ENCODE results near the gene SF1.

Gene SF1

GRCh38 chr11:64800303-64801157, 22.2 kb upstream of the SF1 start:
- DNase-seq, result no peak

DNA sequence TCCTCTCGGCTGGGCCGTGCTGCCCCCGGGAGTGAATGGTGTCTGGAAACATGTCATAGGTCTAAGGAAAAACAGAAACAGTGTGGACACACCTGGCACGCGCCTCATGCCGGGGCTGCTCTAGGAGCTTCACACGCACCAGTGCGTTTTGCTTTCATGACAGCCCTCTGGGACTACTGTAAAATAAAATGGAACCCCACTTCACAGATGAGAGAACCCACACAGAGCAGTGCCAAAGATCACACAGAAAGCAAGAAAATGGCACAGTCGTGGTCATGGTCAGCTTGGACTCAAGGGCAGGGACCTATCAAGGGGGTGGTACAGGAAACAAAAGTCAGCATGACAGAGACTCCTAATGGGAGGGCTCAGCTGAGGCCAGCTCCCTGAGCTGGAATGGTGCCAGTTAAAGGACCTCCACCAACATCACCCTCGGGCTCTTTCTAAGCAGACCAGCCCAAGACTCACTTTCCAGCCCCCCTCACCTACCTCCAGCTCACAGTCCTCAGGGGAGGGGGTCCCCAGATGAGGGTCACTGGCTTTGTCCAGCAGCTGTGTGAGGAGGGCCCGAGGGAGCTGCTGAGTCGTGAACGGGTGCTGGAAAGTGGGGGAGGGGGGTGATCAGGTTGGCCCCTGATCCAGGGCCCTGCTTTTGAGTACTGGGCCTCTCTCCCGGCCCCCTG, 21.4 kb upstream of the SF1 start:
- DNase-seq, result no peak

- no peak for DNase-seq
These were observed 20.9 kb upstream of the SF1 start for GRCh38 chr11:64799256-64799622.

- DNase-seq, result no peak
These were observed 18.6 kb upstream of the SF1 start for GRCh38 chr11:64796757-64797541.

- DNase-seq, result no peak
These were observed 17.9 kb upstream of the SF1 start for GRCh38 chr11:64796047-64796756.

- no peak for DNase-seq
These were observed 16.2 kb upstream of the SF1 start for GRCh38 chr11:64794526-64794925.

DNA sequence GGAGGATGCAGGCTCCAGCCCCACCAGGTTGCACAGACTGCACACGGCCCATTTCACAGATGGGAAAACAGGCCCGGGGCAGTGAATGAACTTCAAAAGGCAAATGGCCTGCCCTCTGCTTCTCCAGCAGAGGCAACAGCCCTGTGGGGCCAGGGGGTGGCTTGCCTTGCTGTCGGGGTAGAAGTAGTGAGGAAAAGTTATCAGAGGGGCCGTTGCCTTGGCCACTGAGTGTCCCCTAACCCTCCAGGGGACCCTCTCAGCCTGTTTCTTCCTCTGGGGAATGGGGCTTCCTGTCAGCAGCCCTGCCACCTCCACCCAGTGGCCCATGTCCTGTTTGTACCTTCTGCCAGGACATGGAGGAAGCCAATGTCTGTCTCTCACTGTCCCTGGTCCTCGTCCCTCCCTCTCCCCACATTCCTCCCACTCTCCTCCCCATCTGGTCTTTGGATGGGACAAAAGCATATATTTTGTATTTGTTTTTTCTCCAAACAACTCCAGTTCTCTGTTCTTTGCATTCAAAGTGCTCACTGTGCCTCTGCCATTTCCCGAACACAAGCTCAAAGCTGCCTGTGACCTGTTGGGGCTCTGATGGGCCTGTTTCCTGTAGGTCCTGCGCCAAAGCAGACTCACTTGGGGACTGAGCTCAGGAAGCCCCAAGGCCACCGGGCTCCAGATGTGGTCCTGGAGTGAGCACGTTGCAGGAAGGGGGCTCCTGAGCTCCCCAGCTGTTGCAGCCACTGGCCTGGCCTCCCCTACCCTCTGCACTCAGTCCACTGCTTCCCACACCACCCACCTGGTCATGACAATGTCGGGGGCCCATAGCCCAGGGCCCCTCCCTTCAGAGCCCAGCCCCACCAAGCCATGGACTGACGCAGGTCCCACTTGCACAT, 15.2 kb upstream of the SF1 start:
- DNase-seq, result no peak

- no peak for DNase-seq
These were observed 14.1 kb upstream of the SF1 start for GRCh38 chr11:64792482-64792881.

DNA sequence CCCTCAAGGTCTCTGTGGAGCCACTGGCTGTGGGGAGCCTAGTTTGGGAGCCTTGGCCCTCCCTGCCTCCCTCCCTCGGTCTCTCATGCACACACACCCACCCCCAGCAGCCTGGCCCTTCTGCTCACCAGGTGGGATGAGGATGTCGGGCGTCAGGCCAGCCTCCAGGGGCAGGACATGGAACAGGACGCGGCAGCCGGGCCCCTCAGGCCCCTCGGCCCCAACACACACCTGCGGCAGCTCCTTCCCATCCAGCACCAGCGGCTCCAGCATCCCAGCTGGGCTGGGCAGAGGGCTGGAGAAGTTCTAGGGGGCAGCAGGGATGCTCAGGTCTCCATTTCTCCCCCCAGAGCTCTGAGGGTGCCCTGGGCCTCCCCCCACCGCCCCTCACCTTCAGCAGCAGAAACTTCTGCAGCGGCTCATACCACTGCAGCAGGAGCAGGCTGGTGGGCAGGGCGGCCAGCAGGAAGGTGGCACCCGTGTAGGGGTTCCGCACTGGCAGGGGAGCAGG, 13.5 kb upstream of the SF1 start:
- DNase-seq, result no peak

GRCh38 chr11:64790205-64791095, 12.1 kb upstream of the SF1 start:
- DNase-seq, result no peak

GRCh38 chr11:64789331-64790204, 11.2 kb upstream of the SF1 start:
- no peak for DNase-seq

DNA sequence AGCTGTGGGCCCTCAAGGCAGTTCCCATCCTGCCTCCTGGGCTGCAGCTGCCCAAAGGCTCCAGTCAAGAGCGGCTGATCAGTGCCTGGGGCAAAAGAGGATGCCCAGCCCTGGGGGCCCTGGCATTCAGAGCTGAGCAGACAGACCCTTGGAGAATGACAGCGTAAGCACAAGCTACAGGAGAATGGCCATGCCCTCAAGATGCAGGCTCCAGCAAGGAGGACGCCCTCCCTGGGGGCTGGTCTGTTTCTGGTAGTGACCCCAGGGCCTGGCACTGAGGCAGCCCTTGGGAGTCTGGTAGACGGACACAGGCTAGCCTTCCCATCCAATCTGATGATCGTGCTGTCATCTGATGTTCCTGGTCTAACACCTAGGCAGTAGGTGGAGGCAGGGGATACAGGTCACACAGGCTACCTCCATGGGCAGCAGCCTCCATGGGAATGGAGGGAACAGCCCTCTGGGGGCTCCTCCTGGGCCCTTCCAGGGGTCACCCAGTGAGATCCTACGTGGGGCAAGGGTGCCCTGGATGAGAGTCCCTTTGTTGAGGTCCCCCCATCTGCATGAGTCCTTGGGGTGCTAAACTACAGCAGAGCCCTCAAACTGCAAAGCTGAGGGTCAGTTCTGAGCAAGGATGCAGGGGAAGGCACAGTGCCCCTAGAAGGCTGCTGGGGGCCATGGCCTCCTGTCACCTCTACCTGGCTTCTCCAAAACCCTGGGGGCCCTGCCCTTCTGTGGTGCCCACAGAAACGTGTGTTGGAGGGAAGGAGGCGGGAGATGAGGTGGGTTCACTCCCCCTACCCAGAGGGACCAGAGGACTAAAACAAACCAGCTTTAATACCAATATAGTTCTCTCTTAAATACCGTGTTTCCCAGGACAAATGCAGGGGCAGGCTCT, 10.2 kb upstream of the SF1 start:
- no peak for DNase-seq

GRCh38 chr11:64787526-64788320, 9.4 kb upstream of the SF1 start:
- DNase-seq, result peak; percentile 52

- DNase-seq, result no peak
These were observed 8.0 kb upstream of the SF1 start for GRCh38 chr11:64786308-64786707.

DNA sequence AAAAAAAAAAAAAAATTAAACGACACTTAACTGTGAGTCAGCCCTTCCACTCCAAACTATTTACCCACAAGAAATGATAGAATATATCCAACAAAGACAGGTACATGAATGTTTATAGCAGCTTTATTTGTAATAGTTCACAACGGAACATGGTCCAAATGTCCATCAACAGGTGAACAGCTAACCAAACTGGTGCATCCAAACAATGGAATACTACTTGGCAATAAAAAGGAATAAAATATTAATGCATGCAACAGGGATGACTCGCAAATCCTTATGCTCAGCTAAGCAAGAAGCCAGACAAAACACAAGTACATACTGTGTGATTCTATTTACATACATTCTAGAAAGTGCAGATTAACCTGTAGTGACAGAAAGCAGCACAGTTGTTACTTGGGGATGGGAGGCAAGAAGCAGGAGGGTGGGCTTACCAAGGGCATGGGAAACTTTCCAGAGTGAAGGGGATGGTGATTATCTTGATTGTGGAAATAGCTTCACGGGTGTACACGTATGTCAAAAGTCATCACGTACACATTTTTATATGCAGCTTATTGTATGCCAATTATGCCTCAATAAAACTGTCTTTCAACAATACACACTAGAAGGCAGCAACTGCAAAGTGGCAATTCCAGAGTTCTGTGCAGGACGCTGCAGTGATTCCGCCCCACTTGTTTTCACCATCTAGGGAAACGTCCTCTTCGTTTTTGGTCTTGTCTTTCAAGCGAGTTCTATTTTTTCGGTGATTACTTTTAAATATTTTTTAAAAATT, 6.7 kb upstream of the SF1 start:
- no peak for DNase-seq

GRCh38 chr11:64778223-64778472, 194 bp downstream of the SF1 start:
- no peak for DNase-seq
